GOT3 (cell line): ENCODE measurements around the gene CACNA1A.
"Not testable (repeated sequence)": the region's sequence is repeated elsewhere in the genome, so short reads cannot be mapped to it uniquely, and the experiment has no call there.

Source experiments
- DNase-seq: peaks from one replicate; lab custom pipeline; 2025; ENCODE audit warnings: mixed read lengths; lab: John Stamatoyannopoulos, UW

The CACNA1A gene

GRCh38 chr19:13229246-13229645 is 277.0 kb downstream of the CACNA1A start:
- DNase-seq, result no peak

GRCh38 chr19:13228561-13228960 is 277.7 kb downstream of the CACNA1A start:
- DNase-seq, result no peak

GRCh38 chr19:13226983-13227382 is 279.3 kb downstream of the CACNA1A start:
- DNase-seq, result no peak

- DNase-seq, result no peak
These were observed 280.1 kb downstream of the CACNA1A start for GRCh38 chr19:13225973-13226865.

GRCh38 chr19:13225085-13225484 is 281.2 kb downstream of the CACNA1A start:
- no peak for DNase-seq

GRCh38 chr19:13220847-13221246 is 285.4 kb downstream of the CACNA1A start:
- DNase-seq, result no peak

- no peak for DNase-seq
These were observed 290.5 kb downstream of the CACNA1A start for GRCh38 chr19:13215572-13216380.

- DNase-seq, result no peak
These were observed 292.1 kb downstream of the CACNA1A start for GRCh38 chr19:13214036-13214730.

- no peak for DNase-seq
These were observed 293.4 kb downstream of the CACNA1A start for GRCh38 chr19:13212759-13213330.

- no peak for DNase-seq
These were observed 294.6 kb downstream of the CACNA1A start for GRCh38 chr19:13211426-13212308.

GRCh38 chr19:13210941-13211340 is 295.3 kb downstream of the CACNA1A start:
- DNase-seq, result no peak

- no peak for DNase-seq
These were observed 295.9 kb downstream of the CACNA1A start for GRCh38 chr19:13210339-13210775.

GRCh38 chr19:13209484-13210338 is 296.6 kb downstream of the CACNA1A start:
- no peak for DNase-seq

GRCh38 chr19:13208672-13209483 is 297.4 kb downstream of the CACNA1A start:
- no peak for DNase-seq

GRCh38 chr19:13207846-13208671 is 298.2 kb downstream of the CACNA1A start:
- no peak for DNase-seq

- DNase-seq, result no peak
These were observed 298.9 kb downstream of the CACNA1A start for GRCh38 chr19:13207237-13207845.

- no peak for DNase-seq
These were observed 299.7 kb downstream of the CACNA1A start for GRCh38 chr19:13206587-13206986.

GRCh38 chr19:13202112-13202511 is 304.2 kb downstream of the CACNA1A start:
- DNase-seq, result not testable (repeated sequence)
